HepG2 (cell line): ENCODE measurements around the gene FBXO33. TPM values are rescaled to one million over a fixed set of nuclear protein-coding genes. Genes with fewer than 3 reads are reported as not detected.

Source experiments
- BCL6 ChIP-seq: IDR thresholded peaks from 2 replicates; pipeline ENCODE4 v1.6.1; 2016; ENCODE audit warnings: missing genetic modification reagents, missing compliant biosample characterization
- HNF1A ChIP-seq, 2 experiments: sonication (generic) in 1 of 2; formaldehyde crosslinking in 1 of 2; IDR thresholded peaks; 2 replicates each; pipeline versions ENCODE4 v1.4.0 to v1.6.1; 2016 to 2020; ENCODE audit warnings: borderline replicate concordance in 1 of 2, low read depth in 1 of 2, mild to moderate bottlenecking in 1 of 2, missing genetic modification reagents in 1 of 2
- HOMEZ ChIP-seq: IDR thresholded peaks from 2 replicates; pipeline ENCODE4 v1.6.1; 2016; ENCODE audit warnings: low read depth
- HOXA9 ChIP-seq: sonication (generic); formaldehyde crosslinking; IDR thresholded peaks from 2 replicates; pipeline ENCODE4 v1.8.1; 2022; ENCODE audit warnings: missing genetic modification reagents, mild to moderate bottlenecking, moderate library complexity, borderline replicate concordance
- KMT2B ChIP-seq: IDR thresholded peaks from 2 replicates; pipeline ENCODE4 v1.6.1; 2016; ENCODE audit warnings: missing genetic modification reagents, missing compliant biosample characterization
- LRRFIP1 ChIP-seq: sonication (generic); formaldehyde crosslinking; conservative IDR thresholded peaks from 2 replicates; pipeline ENCODE4 v1.4.0; 2020; ENCODE audit warnings: missing genetic modification reagents
- MED8 ChIP-seq: sonication (generic); formaldehyde crosslinking; IDR thresholded peaks from 2 replicates; pipeline ENCODE4 v1.8.1; 2023; ENCODE audit warnings: mild to moderate bottlenecking, missing genetic modification reagents; ENCODE audit not compliant: insufficient replicate concordance
- MIER3 ChIP-seq: IDR thresholded peaks from 2 replicates; pipeline ENCODE4 v1.6.1; 2016; ENCODE audit warnings: missing compliant biosample characterization, borderline replicate concordance
- MYNN ChIP-seq: sonication (generic); formaldehyde crosslinking; IDR thresholded peaks from 2 replicates; pipeline ENCODE4 v1.4.0; 2020; ENCODE audit warnings: mild to moderate bottlenecking, low read depth, missing genetic modification reagents
- PITX1 ChIP-seq: sonication (generic); formaldehyde crosslinking; IDR thresholded peaks from 2 replicates; pipeline ENCODE4 v1.5.1; 2020; ENCODE audit warnings: mild to moderate bottlenecking, missing genetic modification reagents
- SNAI1 ChIP-seq: sonication (generic); formaldehyde crosslinking; IDR thresholded peaks from 2 replicates; pipeline ENCODE4 v1.5.0; 2020; ENCODE audit warnings: mild to moderate bottlenecking, missing genetic modification reagents, borderline replicate concordance
- SP5 ChIP-seq: IDR thresholded peaks from 2 replicates; pipeline ENCODE4 v1.6.1; 2016; ENCODE audit warnings: low read depth, borderline replicate concordance
- ZBTB20 ChIP-seq: sonication (generic); formaldehyde crosslinking; IDR thresholded peaks from 2 replicates; pipeline ENCODE4 v1.8.1; 2023; ENCODE audit warnings: missing genetic modification reagents, low read depth, mild to moderate bottlenecking, borderline replicate concordance
- ZBTB34 ChIP-seq: sonication (generic); formaldehyde crosslinking; IDR thresholded peaks from 2 replicates; pipeline ENCODE4 v1.8.0; 2022; ENCODE audit warnings: mild to moderate bottlenecking, missing genetic modification reagents
- ZFP37 ChIP-seq: sonication (generic); formaldehyde crosslinking; IDR thresholded peaks from 2 replicates; pipeline ENCODE4 v1.4.0; 2020; ENCODE audit warnings: missing genetic modification reagents, borderline replicate concordance
- ZNF639 ChIP-seq: conservative IDR thresholded peaks from 2 replicates; pipeline ENCODE4 v1.6.1; 2018; ENCODE audit warnings: missing genetic modification reagents
- ZNF747 ChIP-seq: sonication (generic); formaldehyde crosslinking; IDR thresholded peaks from 2 replicates; pipeline ENCODE4 v1.8.1; 2023; ENCODE audit warnings: missing genetic modification reagents, mild to moderate bottlenecking, borderline replicate concordance
- ZNF883 ChIP-seq: sonication (generic); formaldehyde crosslinking; IDR thresholded peaks from 2 replicates; pipeline ENCODE4 v1.5.1; 2020; ENCODE audit warnings: mild to moderate bottlenecking, missing genetic modification reagents; ENCODE audit errors: not compliant biosample characterization
- polyA plus RNA-seq, 8 experiments: library from polyadenylated mRNA; depleted of rRNA in 3 of 8; stranded (reverse) in 7 of 8; unstranded in 1 of 8; fragments of >200 nt; fragmentation: Illumina TruSeq in 4 of 8; extraction: Trizol in 4 of 8; gene quantifications; 2 replicates each; pipeline versions ENCODE4 v1.2.1 to v1.2.3, GENCODE V29; 2011 to 2016; ENCODE audit warnings: low read depth in 4 of 8, missing spikeins in 1 of 8, mixed read lengths in 1 of 8; ENCODE audit not compliant: insufficient read depth in 1 of 8
- total RNA-seq, 5 experiments: library from RNA; depleted of rRNA; stranded (reverse); fragments of >200 nt; fragmentation: Illumina TruSeq; extraction: Trizol; gene quantifications; 2 replicates each; pipeline ENCODE4 v1.2.3, GENCODE V29; 2016; ENCODE audit warnings: low read depth in 1 of 5

The FBXO33 gene
- total and polyA plus RNA-seq, 2 of the 13 experiments (the other 11 are each of a cell fraction or from before 2014, with no cell fraction given): 15.5 to 16.9 TPM

- TF ChIP-seq HNF1A (IDR thresholded peaks at IDR 0.05; ENCODE audit: low read depth) (no peak; the same call in 1 of the 2 replicates), HNF1A (CRISPR knock-in tag; IDR thresholded peaks at IDR 0.05; ENCODE audit: borderline replicate concordance) (0 out of 2 replicates have a peak, but pooled peaks have one; percentile 51), KMT2B (CRISPR knock-in tag) (peak; percentile 89; the same call in 1 of the 2 replicates), ZNF639 (CRISPR knock-in tag) (no peak; the same call in 1 of the 2 replicates), BCL6 (CRISPR knock-in tag) (peak; percentile 50), ZFP37 (peak; percentile 50), MED8 (CRISPR knock-in tag) (peak; percentile 31), HOMEZ (CRISPR knock-in tag) (peak; percentile 82), MIER3 (CRISPR knock-in tag) (peak; percentile 92), HOXA9 (CRISPR knock-in tag) (peak; percentile 75), ZBTB34 (CRISPR knock-in tag) (no peak; the same call in 1 of the 2 replicates), ZNF747 (no peak), SNAI1 (CRISPR knock-in tag) (no peak), LRRFIP1 (0 out of 2 replicates have a peak, but pooled peaks have one; percentile 90), ZBTB20 (CRISPR knock-in tag) (peak; percentile 78), SP5 (peak; percentile 89; the same call in 1 of the 2 replicates), MYNN (CRISPR knock-in tag) (peak; percentile 71), PITX1 (CRISPR knock-in tag) (peak; percentile 77), ZNF883 (CRISPR knock-in tag) (peak; percentile 89)
Measured at GRCh38 chr14:39432179-39432618, at the start of gene FBXO33 (continued).
